Large intestine (tissue), 3 donors: ENCODE measurements around the gene CARD19. TPM values are rescaled to one million over a fixed set of nuclear protein-coding genes. Genes with fewer than 3 reads are reported as not detected.
A peak's percentile ranks its signal among the peaks of the same experiment; 100 is the strongest.
"Not testable (repeated sequence)": the region's sequence is repeated elsewhere in the genome, so short reads cannot be mapped to it uniquely, and the experiment has no call there.

Experiments
- DNase-seq, 2 donors: peaks; one replicate each; pipeline versions ENCODE4 v3.0.0 to v3.0.0-alpha.2; 2013
- H3K27ac ChIP-seq: one replicate; pipeline ENCODE4 v1.5.1; 2013; ENCODE audit warnings: low read length
- H3K27me3 ChIP-seq: 2 replicates; pipeline ENCODE4 v1.6.1; 2013; ENCODE audit warnings: low read length; ENCODE audit not compliant: control insufficient read depth, insufficient read depth
- H3K36me3 ChIP-seq: 2 replicates; pipeline ENCODE4 v1.6.1; 2013; ENCODE audit warnings: low read length; ENCODE audit not compliant: control insufficient read depth, insufficient read depth
- H3K4me1 ChIP-seq: one replicate; pipeline ENCODE4 v1.6.1; 2013; ENCODE audit warnings: low read length; ENCODE audit not compliant: control insufficient read depth, insufficient read depth
- H3K4me3 ChIP-seq: one replicate; pipeline ENCODE4 v1.5.1; 2013; ENCODE audit warnings: low read length
- H3K9me3 ChIP-seq: one replicate; pipeline ENCODE4 v1.6.1; 2013; ENCODE audit warnings: mild to moderate bottlenecking, low read depth, low read length, moderate library complexity; ENCODE audit not compliant: control insufficient read depth
- WGBS: methylation state at CpG from one replicate; pipeline ENCODE4 v1.1.5; 2013; ENCODE audit warnings: low lambda C conversion rate; ENCODE audit not compliant: insufficient coverage; 5-methylcytosine and 5-hydroxymethylcytosine counted together
- polyA plus RNA-seq: library from polyadenylated mRNA; unstranded; fragments of 120-200 nt; gene quantifications from one replicate; pipeline ENCODE4 v1.2.1, GENCODE V29; 2013

The CARD19 gene
- polyA plus RNA-seq, 1 donor = 35.4 TPM

DNA sequence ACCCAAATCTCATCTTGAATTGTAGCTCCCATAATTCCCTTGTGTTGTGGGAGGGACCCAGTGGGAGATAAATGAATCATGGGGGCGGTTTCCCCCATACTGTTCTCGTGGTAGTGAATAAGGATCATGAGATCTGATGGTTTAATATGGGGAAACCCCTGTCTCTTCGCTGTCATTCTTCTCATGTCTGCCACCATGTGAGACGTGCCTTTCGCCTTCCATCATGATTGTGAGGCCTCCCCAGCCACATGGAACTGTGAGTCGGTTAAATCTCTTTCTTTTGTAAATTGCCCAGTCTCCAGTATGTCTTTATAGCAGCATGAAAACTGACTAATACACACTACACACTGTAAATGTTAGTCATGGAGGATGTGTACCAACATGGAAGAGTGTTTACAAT lies 50.7 kb downstream of the CARD19 start:
- H3K4me1 ChIP-seq, H3K36me3 ChIP-seq, H3K4me3 ChIP-seq, DNase-seq, H3K27me3 ChIP-seq, H3K27ac ChIP-seq, H3K9me3 ChIP-seq: not testable (repeated sequence)
- WGBS = no CpG with 5 or more reads among the region's 6 CpGs

DNA sequence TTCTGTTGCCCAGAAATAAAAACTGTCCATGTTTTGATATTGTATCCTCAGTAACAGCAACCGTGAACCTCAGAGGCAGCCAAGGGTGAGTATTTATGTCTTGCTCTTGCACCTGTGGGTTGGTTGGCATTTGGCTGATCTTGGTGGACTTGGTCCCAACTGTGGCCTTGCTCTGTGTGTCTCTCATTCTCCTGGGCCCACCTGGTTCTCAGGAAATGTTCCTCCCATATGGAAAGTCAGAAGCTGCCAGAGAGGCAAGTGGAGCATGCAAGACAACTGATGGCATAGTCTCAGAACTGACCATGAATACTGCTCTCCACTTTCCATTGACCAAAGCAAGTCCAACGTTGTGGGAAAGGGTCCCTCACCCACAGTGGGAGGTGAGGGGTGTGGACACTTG lies 51.6 kb downstream of the CARD19 start:
- no peak for DNase-seq
- WGBS = no CpG with 5 or more reads among the region's 2 CpGs

DNA sequence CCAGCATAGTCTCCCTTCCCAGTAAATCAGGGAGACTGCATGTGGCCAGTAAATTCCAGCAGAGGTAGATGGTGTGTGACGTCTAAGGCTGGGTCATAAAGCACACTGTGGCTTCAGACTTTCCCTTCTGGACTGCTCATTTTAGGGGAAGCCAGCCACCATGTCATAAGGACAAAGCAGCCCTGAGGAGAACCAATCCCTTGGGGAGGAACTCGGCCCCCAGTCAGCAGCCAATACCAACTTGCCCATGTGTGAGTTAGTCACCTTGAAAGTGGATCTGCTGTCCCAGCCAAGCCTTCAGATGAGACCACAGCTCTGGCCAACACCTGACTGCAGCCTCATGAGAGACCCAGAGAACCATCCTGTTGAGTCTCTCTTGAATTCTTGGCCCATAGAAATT lies 52.7 kb downstream of the CARD19 start:
- Histone ChIP-seq H3K27me3 (no peaks in the 10 kb centered on the region), H3K4me3 (no peak overlapping the region), H3K9me3 (no peaks in the 10 kb centered on the region), H3K4me1 (no peaks in the 10 kb centered on the region), H3K36me3 (no peaks in the 10 kb centered on the region), H3K27ac (no peak overlapping the region)
- WGBS = no CpG with 5 or more reads among the region's 2 CpGs
- no peak for DNase-seq

More for the DNA sequence above, 51.6 kb downstream of the CARD19 start:
- Histone ChIP-seq H3K36me3 (no peaks in the 10 kb centered on the region), H3K9me3 (no peaks in the 10 kb centered on the region), H3K4me1 (no peaks in the 10 kb centered on the region), H3K27ac (no peak overlapping the region), H3K27me3 (no peaks in the 10 kb centered on the region), H3K4me3 (no peak overlapping the region)

DNA sequence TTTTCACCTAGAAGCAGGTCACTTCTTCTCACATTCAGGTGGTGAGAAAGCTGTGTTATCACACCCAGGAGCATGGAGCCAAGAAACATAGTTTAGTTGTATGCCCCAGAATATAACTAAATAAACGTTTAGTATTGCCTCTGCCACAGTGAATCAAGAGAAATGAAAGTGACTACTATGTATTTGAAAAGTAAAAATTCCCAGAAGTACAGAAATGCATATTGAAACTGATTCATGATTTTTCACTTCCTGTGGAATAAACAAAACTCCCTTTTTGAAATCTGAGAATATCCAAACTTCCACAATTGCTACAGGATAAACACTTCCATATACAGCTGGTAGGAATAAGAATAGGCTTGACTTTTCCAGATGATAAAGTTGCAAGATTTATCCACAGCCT lies 53.3 kb downstream of the CARD19 start:
- DNase-seq = no peak
- Histone ChIP-seq H3K4me1 (no peaks in the 10 kb centered on the region), H3K27ac (no peak overlapping the region), H3K36me3 (no peaks in the 10 kb centered on the region), H3K27me3 (no peaks in the 10 kb centered on the region), H3K4me3 (no peak overlapping the region), H3K9me3 (no peaks in the 10 kb centered on the region)
- no CpG with 5 or more reads among the region's 1 CpG for WGBS

DNA sequence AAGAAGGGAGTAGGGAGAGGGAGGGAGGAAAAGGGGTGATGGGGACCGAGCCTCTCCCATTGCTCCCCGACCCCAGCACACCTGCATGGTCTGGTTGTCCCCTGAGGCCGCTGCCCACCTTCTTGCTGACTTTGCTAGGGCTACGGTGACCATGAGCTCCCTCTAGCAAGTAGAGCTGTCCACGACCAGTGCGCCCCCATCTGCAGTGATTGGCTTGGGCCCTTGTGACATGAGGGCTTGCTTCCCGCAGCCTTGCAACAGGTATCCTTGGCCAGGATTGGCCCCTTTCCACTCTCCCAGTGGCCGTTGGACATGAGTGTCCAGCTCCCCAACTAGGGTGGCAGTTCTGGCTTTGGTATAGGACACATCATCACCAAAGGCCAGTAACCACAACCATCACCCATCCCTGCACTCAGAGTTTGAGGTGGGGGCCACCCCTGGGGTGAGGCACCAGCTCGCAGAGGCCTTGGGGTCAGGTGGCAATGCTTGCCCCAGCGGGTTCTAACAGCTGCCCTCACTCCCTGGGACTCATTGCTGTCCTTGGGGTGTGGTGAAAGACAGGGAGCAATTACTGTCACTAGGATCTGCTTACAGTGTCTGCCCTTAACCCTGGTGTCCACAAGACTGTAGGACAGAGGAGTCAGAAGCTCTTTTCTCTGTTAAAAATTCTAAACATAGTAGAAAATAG lies 55.2 kb downstream of the CARD19 start:
- Histone ChIP-seq H3K27ac (no peak overlapping the region), H3K9me3 (no peaks in the 10 kb centered on the region), H3K4me1 (no peaks in the 10 kb centered on the region), H3K27me3 (no peaks in the 10 kb centered on the region), H3K4me3 (no peak overlapping the region), H3K36me3 (no peaks in the 10 kb centered on the region)
- WGBS = no CpG with 5 or more reads among the region's 10 CpGs
- no peak for DNase-seq

DNA sequence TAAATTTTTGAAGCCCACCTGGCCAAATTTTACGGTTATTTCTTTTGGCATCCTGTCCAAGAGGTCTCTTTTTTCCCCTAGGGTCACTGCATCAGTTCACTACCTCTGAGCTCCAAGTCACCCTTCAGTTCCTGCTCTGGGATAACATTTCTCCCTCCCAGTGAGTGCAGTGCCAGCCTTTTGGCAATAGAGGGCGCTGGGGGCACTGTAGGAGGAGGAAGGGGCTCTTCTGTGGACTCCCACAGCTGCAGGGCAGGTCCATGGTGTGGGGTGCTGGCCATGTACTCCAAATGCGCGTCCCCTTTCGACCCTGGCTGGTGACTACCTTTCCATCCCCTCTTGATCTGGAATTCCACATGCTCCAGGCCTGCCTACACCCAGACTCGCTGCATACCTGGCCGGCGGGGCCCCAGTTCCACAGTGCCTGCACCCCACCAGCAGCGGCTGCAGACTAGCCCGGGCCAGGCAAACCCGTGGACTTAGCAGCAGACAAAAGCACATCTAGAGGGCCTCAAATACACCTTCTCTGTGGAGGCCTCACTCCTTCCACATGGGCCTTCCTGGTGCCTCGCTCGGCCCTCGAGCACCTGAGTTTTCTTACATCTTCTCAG lies 58.4 kb downstream of the CARD19 start:
- Histone ChIP-seq H3K36me3 (no peaks in the 10 kb centered on the region), H3K27me3 (no peaks in the 10 kb centered on the region), H3K4me3 (no peak overlapping the region), H3K27ac (no peak overlapping the region), H3K9me3 (no peaks in the 10 kb centered on the region), H3K4me1 (no peaks in the 10 kb centered on the region)
- no peak for DNase-seq
- no CpG with 5 or more reads among the region's 14 CpGs for WGBS

DNA sequence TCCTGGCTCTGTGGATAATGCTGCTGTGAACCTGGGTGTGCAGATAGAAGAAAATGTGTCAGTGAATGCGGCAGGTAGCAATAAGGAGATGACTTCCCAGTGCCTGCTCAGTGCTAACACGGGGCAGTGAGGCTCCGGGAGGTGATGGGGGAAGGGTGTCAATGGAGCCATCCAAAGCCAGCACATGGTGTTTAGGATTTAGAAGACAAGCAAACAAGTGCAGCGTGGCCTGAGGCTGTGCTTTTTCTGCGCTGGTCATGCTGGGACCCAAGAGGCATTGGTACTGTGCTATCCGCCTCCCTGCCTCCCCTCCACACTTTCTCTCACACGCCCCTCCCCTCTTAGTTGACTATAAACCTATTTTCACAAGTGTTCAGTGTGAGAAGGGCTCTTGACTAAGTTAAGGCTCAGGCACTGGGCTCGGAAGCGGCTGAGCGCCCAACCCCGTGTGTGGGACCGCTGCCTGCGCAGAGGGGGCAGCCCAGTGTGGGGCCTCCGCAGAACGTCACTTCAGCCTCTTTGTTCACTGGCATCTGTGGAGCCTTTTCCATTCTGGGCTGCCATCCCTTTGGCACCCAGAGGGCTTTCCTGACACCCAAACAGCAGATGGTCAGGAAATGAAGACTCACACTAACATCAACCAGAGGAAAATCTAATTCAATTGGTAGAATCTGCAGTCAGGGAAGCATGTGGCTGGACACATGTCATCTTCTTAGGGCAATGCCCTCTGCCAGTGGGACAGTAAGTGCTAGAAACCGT lies 59.9 kb downstream of the CARD19 start:
- no peaks in the 10 kb centered on the region for H3K36me3 ChIP-seq
- H3K4me3 ChIP-seq = no peak overlapping the region
- WGBS = no CpG with 5 or more reads among the region's 16 CpGs
- no peaks in the 10 kb centered on the region for H3K4me1 ChIP-seq
- DNase-seq = no peak
- no peak overlapping the region for H3K27ac ChIP-seq
- H3K27me3 ChIP-seq = no peaks in the 10 kb centered on the region
- no peaks in the 10 kb centered on the region for H3K9me3 ChIP-seq

DNA sequence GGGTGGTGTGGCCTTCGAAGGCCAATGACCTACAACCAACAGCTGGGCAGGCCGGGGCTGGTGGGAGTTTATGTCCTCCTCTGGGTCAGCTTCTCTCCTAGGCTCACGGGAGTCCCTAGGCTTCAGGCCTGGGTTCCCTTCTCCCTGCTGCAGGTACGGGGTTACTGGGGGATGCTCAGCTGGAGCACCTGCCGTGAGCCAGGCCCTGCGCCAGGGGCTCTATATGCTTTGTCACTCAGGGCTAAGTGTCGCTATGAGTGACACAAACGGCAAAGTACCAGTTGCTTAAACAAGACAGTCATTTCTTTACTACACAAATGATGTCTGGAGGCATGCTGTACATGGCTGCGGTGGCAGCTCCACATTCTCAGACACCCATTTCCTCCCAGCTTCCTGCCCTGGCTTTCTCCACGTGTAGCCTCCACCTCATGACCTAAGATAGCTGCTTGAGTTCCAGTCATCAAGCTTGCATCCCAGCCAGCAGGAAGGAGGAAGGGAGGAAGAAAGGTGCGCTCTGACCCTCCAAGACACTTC lies 60.5 kb downstream of the CARD19 start:
- H3K4me3 ChIP-seq = no peak overlapping the region
- whole genome bisulfite sequencing = no CpG with 5 or more reads among the region's 11 CpGs
- no peaks in the 10 kb centered on the region for H3K27me3 ChIP-seq
- no peaks in the 10 kb centered on the region for H3K36me3 ChIP-seq
- no peak for DNase-seq
- no peak overlapping the region for H3K27ac ChIP-seq
- no peaks in the 10 kb centered on the region for H3K4me1 ChIP-seq
- H3K9me3 ChIP-seq = no peaks in the 10 kb centered on the region

DNA sequence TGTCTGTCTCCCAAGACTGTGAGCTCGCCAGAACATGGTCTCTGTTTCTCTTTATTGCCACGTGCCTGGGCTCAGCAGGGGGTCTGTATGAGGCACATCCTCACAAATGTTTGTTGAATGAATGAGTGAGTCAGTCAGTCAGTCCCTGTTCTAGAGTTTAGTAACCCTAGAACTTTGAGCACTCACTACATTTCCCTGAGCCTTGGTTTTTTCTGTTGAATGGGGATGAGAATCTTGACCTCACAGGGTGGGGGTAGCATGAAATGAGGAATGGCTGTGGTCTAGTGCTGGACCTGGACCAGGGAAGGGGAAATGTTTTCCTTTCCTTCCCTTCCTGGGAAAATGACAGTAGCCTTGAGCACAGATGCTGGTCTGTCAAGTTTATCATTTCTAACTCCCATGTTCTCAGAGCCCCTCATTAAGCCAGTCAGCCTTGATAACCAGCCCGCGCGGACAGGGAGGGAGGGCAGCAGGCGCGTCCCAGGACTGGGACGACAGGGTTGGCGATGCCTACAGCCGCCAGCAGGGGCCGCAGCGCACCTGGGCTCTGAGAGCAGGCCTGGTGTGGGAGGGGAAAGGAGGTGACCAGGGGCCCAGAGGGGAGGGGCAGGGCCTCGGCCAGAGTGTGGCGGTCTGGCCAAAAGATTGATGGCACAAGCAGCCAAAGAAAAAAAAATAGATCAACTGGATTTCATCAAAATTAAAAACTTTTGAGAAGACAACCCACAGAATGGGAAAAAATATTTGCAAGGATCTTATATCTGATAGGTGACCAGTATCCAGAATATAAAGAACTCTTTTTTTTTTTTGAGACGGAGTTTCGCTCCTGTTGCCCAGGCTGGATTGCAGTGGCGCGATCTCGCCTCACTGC lies 63.8 kb downstream of the CARD19 start:
- Histone ChIP-seq H3K4me1 (no peaks in the 10 kb centered on the region), H3K27me3 (no peaks in the 10 kb centered on the region), H3K27ac (no peak overlapping the region), H3K9me3 (no peaks in the 10 kb centered on the region), H3K36me3 (no peaks in the 10 kb centered on the region), H3K4me3 (no peak overlapping the region)
- DNase-seq = peak; percentile 66 to 74
- WGBS = 10% methylated on average over 2 of the region's 19 CpGs
